T47D (cell line): ENCODE measurements around the gene EXTL1.
A peak's percentile ranks its signal among the peaks of the same experiment; 100 is the strongest.

Experiments used
- DNase-seq, 2 experiments: peaks; one replicate each; pipeline versions ENCODE4 v3.0.0 to v3.0.0-alpha.2; 2011 to 2012; ENCODE audit warnings: low read depth in 1 of 2, low spot score in 1 of 2
- JUND ChIP-seq: IDR thresholded peaks from 2 replicates; pipeline ENCODE4 v1.6.1; 2012; ENCODE audit warnings: low read depth
- in situ Hi-C: cut with HindIII; loops from 2 replicates; pipeline ENCODE4 v1.10.0; 2016; ENCODE audit warnings: low sequenced_read_pairs, low pct_unique_long_range_greater_than_20kb

Gene EXTL1

GRCh38 chr1:26005434-26006105 lies 16.0 kb upstream of the EXTL1 start:
- in situ Hi-C loops: no loop called here
- no peak for TF ChIP-seq JUND

GRCh38 chr1:26006710-26007109 lies 14.9 kb upstream of the EXTL1 start:
- TF ChIP-seq JUND: no peak
- in situ Hi-C loops: no loop called here
- no peak for DNase-seq

More at GRCh38 chr1:26005434-26006105, 16.0 kb upstream of the EXTL1 start:
- DNase-seq: no peak

GRCh38 chr1:26009796-26010447 lies 11.7 kb upstream of the EXTL1 start:
- peak in 1 of 2 experiments; percentile 36 for DNase-seq
- no peak for TF ChIP-seq JUND
- in situ Hi-C loops: no loop called here

GRCh38 chr1:26010825-26011224 lies 10.8 kb upstream of the EXTL1 start:
- no peak for DNase-seq
- TF ChIP-seq JUND: no peak
- in situ Hi-C loops: no loop called here

- in situ Hi-C loops: no loop called here
- no peak for TF ChIP-seq JUND
- DNase-seq: peak in 1 of 2 experiments; percentile 67
Measured at GRCh38 chr1:26012864-26013263, 8.7 kb upstream of the EXTL1 start.

- TF ChIP-seq JUND: no peak
- in situ Hi-C loops: no loop called here
- no peak for DNase-seq
Measured at GRCh38 chr1:26014179-26014578, 7.4 kb upstream of the EXTL1 start.

- in situ Hi-C loops: no loop called here
- peak in 1 of 2 experiments; percentile 42 for DNase-seq
- no peak for TF ChIP-seq JUND
Measured at GRCh38 chr1:26015358-26015757, 6.2 kb upstream of the EXTL1 start.

- in situ Hi-C loops: no loop called here
- no peak for DNase-seq
- TF ChIP-seq JUND: no peak
Measured at GRCh38 chr1:26016258-26016952, 5.2 kb upstream of the EXTL1 start.

GRCh38 chr1:26016953-26017545 lies 4.5 kb upstream of the EXTL1 start:
- in situ Hi-C loops: no loop called here
- no peak for DNase-seq

GRCh38 chr1:26017606-26018005 lies 4.0 kb upstream of the EXTL1 start:
- in situ Hi-C loops: no loop called here
- no peak for TF ChIP-seq JUND
- peak in 1 of 2 experiments; percentile 59 for DNase-seq

More at GRCh38 chr1:26016953-26017545, 4.5 kb upstream of the EXTL1 start:
- TF ChIP-seq JUND: no peak

- TF ChIP-seq JUND: no peak
- in situ Hi-C loops: no loop called here
- DNase-seq: no peak
Measured at GRCh38 chr1:26019641-26020315, 1.8 kb upstream of the EXTL1 start.

- in situ Hi-C loops: no loop called here
- no peak for TF ChIP-seq JUND
- DNase-seq: no peak
Measured at GRCh38 chr1:26020330-26020768, 1.2 kb upstream of the EXTL1 start.
